Neural cell (in vitro differentiated cells): ENCODE results near the gene CYBB. TPM values are rescaled to one million over a fixed set of nuclear protein-coding genes. Genes with fewer than 3 reads are reported as not detected.

Experiments
- H2AFZ ChIP-seq: fragments of 200-600, 300-800 bp; sonication (generic), shearing (Covaris generic); 2 replicates; pipeline ENCODE4 v1.6.0; 2014; ENCODE audit warnings: low read depth, mild to moderate bottlenecking, antibody characterized with exemption, low read length, moderate library complexity
- H3F3A ChIP-seq: fragments of 200-600 bp; shearing (Covaris generic); 2 replicates; pipeline ENCODE4 v1.6.1; 2016; ENCODE audit warnings: mild to moderate bottlenecking, moderate library complexity, mixed read lengths, antibody characterized with exemption, low read length; ENCODE audit not compliant: insufficient read depth, poor library complexity, severe bottlenecking
- H3K27ac ChIP-seq: fragments of 200-600, 300-800 bp; sonication (generic), shearing (Covaris generic); 2 replicates; pipeline ENCODE4 v1.5.1; 2014; ENCODE audit warnings: mild to moderate bottlenecking, low read length, moderate library complexity
- H3K27me3 ChIP-seq: fragments of 300-800, 200-600 bp; sonication (generic), shearing (Covaris generic); 2 replicates; pipeline ENCODE4 v1.6.0; 2014; ENCODE audit warnings: mild to moderate bottlenecking, low read depth, low read length, moderate library complexity; ENCODE audit not compliant: insufficient read depth
- H3K36me3 ChIP-seq: fragments of 300-800, 200-600 bp; sonication (generic), shearing (Covaris generic); 2 replicates; pipeline ENCODE4 v1.5.1; 2014; ENCODE audit warnings: mild to moderate bottlenecking, antibody characterized with exemption, low read length, moderate library complexity; ENCODE audit not compliant: insufficient read depth
- H3K4me2 ChIP-seq: fragments of 300-800, 200-600 bp; sonication (generic), shearing (Covaris generic); 2 replicates; pipeline ENCODE4 v1.6.0; 2014; ENCODE audit warnings: mild to moderate bottlenecking, low read length
- H3K4me3 ChIP-seq: fragments of 300-800, 200-600 bp; sonication (generic), shearing (Covaris generic); 2 replicates; pipeline ENCODE4 v1.5.1; 2014; ENCODE audit warnings: mild to moderate bottlenecking, low read length, moderate library complexity
- H3K79me2 ChIP-seq: fragments of 200-600 bp; shearing (Covaris generic); replicated peaks from 2 replicates; pipeline ENCODE4 v1.6.0; 2014; ENCODE audit warnings: mild to moderate bottlenecking, low read length, moderate library complexity; ENCODE audit not compliant: insufficient read depth
- H3K9ac ChIP-seq: fragments of 300-800, 200-600 bp; sonication (generic), shearing (Covaris generic); 2 replicates; pipeline ENCODE4 v1.6.1; 2016; ENCODE audit warnings: mild to moderate bottlenecking, low read length, mixed read lengths
- H3K9me2 ChIP-seq: fragments of 200-600 bp; shearing (Covaris generic); 2 replicates; pipeline ENCODE4 v1.6.1; 2016; ENCODE audit warnings: mild to moderate bottlenecking, low read length, mixed read lengths; ENCODE audit not compliant: insufficient read depth
- H3K9me3 ChIP-seq: fragments of 200-600, 300-800 bp; sonication (generic), shearing (Covaris generic); 2 replicates; pipeline ENCODE4 v1.6.1; 2016; ENCODE audit warnings: mild to moderate bottlenecking, mixed run types, low read length, moderate library complexity, mixed read lengths
- H4K20me1 ChIP-seq: fragments of 200-600 bp; shearing (Covaris generic); 2 replicates; pipeline ENCODE4 v1.6.1; 2016; ENCODE audit warnings: mild to moderate bottlenecking, mixed run types; ENCODE audit not compliant: insufficient read depth
- CTCF ChIP-seq: fragments of 450-650 bp; IDR thresholded peaks from 2 replicates; pipeline ENCODE4 v1.5.1; 2014; ENCODE audit warnings: antibody characterized with exemption, mild to moderate bottlenecking, moderate library complexity; ENCODE audit not compliant: poor library complexity, severe bottlenecking
- EP300 ChIP-seq: fragments of 450-650 bp; conservative IDR thresholded peaks from 2 replicates; pipeline ENCODE4 v1.6.1; 2014; ENCODE audit warnings: antibody characterized with exemption, mild to moderate bottlenecking, moderate library complexity; ENCODE audit not compliant: poor library complexity, severe bottlenecking
- EZH2 ChIP-seq: fragments of 200-600, 300-800 bp; shearing (Covaris generic), sonication (generic); IDR thresholded peaks from 2 replicates; pipeline ENCODE4 v1.6.1; 2014; ENCODE audit warnings: antibody characterized with exemption, low read length, borderline replicate concordance, mild to moderate bottlenecking; ENCODE audit not compliant: insufficient read depth, poor library complexity, severe bottlenecking
- MXI1 ChIP-seq: fragments of 450-650 bp; conservative IDR thresholded peaks from 2 replicates; pipeline ENCODE4 v1.6.1; 2014; ENCODE audit warnings: antibody characterized with exemption, mild to moderate bottlenecking; ENCODE audit not compliant: poor library complexity, severe bottlenecking
- POLR2AphosphoS5 ChIP-seq: IDR thresholded peaks from 2 replicates; pipeline ENCODE4 v1.6.1; 2012
- RAD21 ChIP-seq: fragments of 450-650 bp; conservative IDR thresholded peaks from 2 replicates; pipeline ENCODE4 v1.6.1; 2014; ENCODE audit warnings: antibody characterized with exemption, mild to moderate bottlenecking, moderate library complexity
- REST ChIP-seq: IDR thresholded peaks from 2 replicates; pipeline ENCODE4 v1.6.1; 2012; ENCODE audit warnings: borderline replicate concordance
- SMC3 ChIP-seq: fragments of 450-650 bp; conservative IDR thresholded peaks from 2 replicates; pipeline ENCODE4 v1.6.1; 2014; ENCODE audit warnings: antibody characterized with exemption, mild to moderate bottlenecking, moderate library complexity; ENCODE audit not compliant: poor library complexity
- TAF1 ChIP-seq: IDR thresholded peaks from 2 replicates; pipeline ENCODE4 v1.6.1; 2012; ENCODE audit warnings: low read depth
- polyA plus RNA-seq: library from polyadenylated mRNA; depleted of rRNA; stranded (reverse); fragments of >200 nt; gene quantifications from 2 replicates; pipeline ENCODE4 v1.2.3, GENCODE V29; 2014

Gene CYBB
- polyA plus RNA-seq, 1 donor from 2014 or later, result 0.83 TPM

GRCh38 chrX:37830371-37830770 is 50.5 kb downstream of the CYBB start:
- Histone ChIP-seq H3K79me2 (no peaks in the 10 kb centered on the region), H4K20me1 (no peaks in the 10 kb centered on the region), H3K36me3 (no peaks in the 10 kb centered on the region), H3K9me2 (no peaks in the 10 kb centered on the region), H3F3A (no peaks in the 10 kb centered on the region), H3K4me3 (no peak overlapping the region), H3K27me3 (no peaks in the 10 kb centered on the region), H3K9me3 (no peaks in the 10 kb centered on the region), H2AFZ (no peak overlapping the region), H3K4me2 (no peak overlapping the region), H3K27ac (no peak overlapping the region), H3K9ac (no peak overlapping the region)
- TF ChIP-seq SMC3, result no peak

GRCh38 chrX:37834937-37835336 is 55.1 kb downstream of the CYBB start:
- no peak overlapping the region for H3K9ac ChIP-seq
- no peak overlapping the region for H3K27ac ChIP-seq
- H4K20me1 ChIP-seq, result no peaks in the 10 kb centered on the region
- no peaks in the 10 kb centered on the region for H3K9me3 ChIP-seq
- no peaks in the 10 kb centered on the region for H3F3A ChIP-seq
- H3K27me3 ChIP-seq, result no peaks in the 10 kb centered on the region
- H3K4me2 ChIP-seq, result no peak overlapping the region
- no peak overlapping the region for H2AFZ ChIP-seq
- no peaks in the 10 kb centered on the region for H3K9me2 ChIP-seq
- H3K79me2 ChIP-seq, result no peaks in the 10 kb centered on the region
- no peaks in the 10 kb centered on the region for H3K36me3 ChIP-seq
- H3K4me3 ChIP-seq, result no peak overlapping the region
- no peak for TF ChIP-seq MXI1
- TF ChIP-seq SMC3, result no peak
- no peak for TF ChIP-seq CTCF
- TF ChIP-seq TAF1, result no peak
- no peak for TF ChIP-seq REST
- TF ChIP-seq EP300, result no peak
- no peak for TF ChIP-seq EZH2
- no peak for TF ChIP-seq POLR2AphosphoS5
- TF ChIP-seq RAD21, result no peak

- Histone ChIP-seq H3K4me2 (no peak overlapping the region), H3K36me3 (no peaks in the 10 kb centered on the region), H3F3A (no peaks in the 10 kb centered on the region), H3K27me3 (no peaks in the 10 kb centered on the region), H3K9me3 (no peaks in the 10 kb centered on the region), H3K27ac (no peak overlapping the region), H3K9me2 (no peaks in the 10 kb centered on the region), H3K9ac (no peak overlapping the region), H3K4me3 (no peak overlapping the region), H3K79me2 (no peaks in the 10 kb centered on the region), H4K20me1 (no peaks in the 10 kb centered on the region), H2AFZ (no peak overlapping the region)
- TF ChIP-seq REST (no peak), EP300 (no peak), POLR2AphosphoS5 (no peak), RAD21 (no peak), CTCF (no peak), EZH2 (no peak), SMC3 (no peak), MXI1 (no peak), TAF1 (no peak)
These were observed 61.1 kb downstream of the CYBB start for GRCh38 chrX:37840931-37841330.
